GM12878 (cell line): Measurements from ENCODE around the gene THADA. TPM values are rescaled to one million over a fixed set of nuclear protein-coding genes. Genes with fewer than 3 reads are reported as not detected.

Source experiments
- ATAC-seq: fragments of 200-7000 bp; cut with Tn5 transposase; 3 replicates; pipeline ENCODE4 v1.9.1; 2020; ENCODE audit warnings: mild to moderate bottlenecking, moderate library complexity
- BruUV-seq: library from RNA; stranded (reverse); fragments of 400-500 nt; replicated peaks from 2 replicates; lab custom pipeline; 2021; lab: Mats Ljungman, UMichigan
- CTCF ChIA-PET: fragments of 300-600 bp; sonication (Branson Sonifier 250); formaldehyde crosslinking; extraction: SDS; loops from one replicate; lab custom pipeline; 2021; ENCODE audit warnings: inconsistent platforms; lab: Yijun Ruan, JAX
- POLR2A ChIA-PET: fragments of 350-600 bp; formaldehyde crosslinking; extraction: SDS; loops from one replicate; lab custom pipeline; 2021; ENCODE audit warnings: inconsistent platforms; lab: Charles Lee
- RAD21 ChIA-PET: fragments of 300-600 bp; sonication (Branson Sonifier 250); formaldehyde crosslinking; loops from one replicate; lab custom pipeline; 2023; ENCODE audit warnings: antibody characterized with exemption; ENCODE audit not compliant: unreplicated experiment; lab: Charles Lee
- SMC1A ChIA-PET: fragments of 300-600 bp; sonication (Branson Sonifier 250); formaldehyde crosslinking; loops from one replicate; lab custom pipeline; 2023; ENCODE audit not compliant: unreplicated experiment, uncharacterized antibody; lab: Charles Lee
- DNase-seq: peaks from one replicate; pipeline ENCODE4 v3.0.0-alpha.2; 2011; ENCODE audit warnings: low read depth, low spot score
- FAIRE-seq: peaks from 3 replicates; lab custom pipeline; 2011; peaks lifted over from hg19 to GRCh38; lab: Jason Lieb, UNC
- H2AFZ ChIP-seq: 2 replicates; pipeline ENCODE4 v1.6.0; 2011; ENCODE audit warnings: low read depth, low read length, control low read depth; ENCODE audit not compliant: control insufficient read depth
- H3K27ac ChIP-seq: 2 replicates; pipeline ENCODE4 v1.5.1; 2011; ENCODE audit warnings: control low read depth; ENCODE audit not compliant: control insufficient read depth, insufficient read depth
- H3K27me3 ChIP-seq, 2 experiments: replicated peaks in 1 of 2; 2 replicates each; pipeline versions ENCODE4 v1.6.0 to v1.6.1; 2011; ENCODE audit warnings: low read length in 1 of 2; ENCODE audit not compliant: control insufficient read depth in 2 of 2, insufficient read depth in 2 of 2
- H3K36me3 ChIP-seq, 2 experiments: 2 replicates each; pipeline ENCODE4 v1.5.1; 2011; ENCODE audit warnings: low read length in 1 of 2; ENCODE audit not compliant: control insufficient read depth in 2 of 2, insufficient read depth in 2 of 2
- H3K4me1 ChIP-seq: 2 replicates; pipeline ENCODE4 v1.6.1; 2011; ENCODE audit warnings: mild to moderate bottlenecking, low read length, moderate library complexity, mixed read lengths; ENCODE audit not compliant: control insufficient read depth, insufficient read depth
- H3K4me2 ChIP-seq: 2 replicates; pipeline ENCODE4 v1.6.0; 2011; ENCODE audit warnings: control low read depth; ENCODE audit not compliant: control insufficient read depth, insufficient read depth
- H3K4me3 ChIP-seq: fragments of 200-600 bp; sonication (generic); 2 replicates; pipeline ENCODE4 v1.5.1; 2016
- H3K79me2 ChIP-seq: 2 replicates; pipeline ENCODE4 v1.6.0; 2011; ENCODE audit warnings: low read length; ENCODE audit not compliant: control insufficient read depth, insufficient read depth
- H3K9ac ChIP-seq: 2 replicates; pipeline ENCODE4 v1.8.0; 2011; ENCODE audit warnings: low read length, control low read depth, mixed read lengths; ENCODE audit not compliant: control insufficient read depth, insufficient read depth
- H3K9me3 ChIP-seq: replicated peaks from 3 replicates; pipeline ENCODE4 v1.5.1; 2011; ENCODE audit warnings: mild to moderate bottlenecking, low read length; ENCODE audit not compliant: control insufficient read depth, insufficient read depth
- H4K20me1 ChIP-seq: 2 replicates; pipeline ENCODE4 v1.6.0; 2011; ENCODE audit not compliant: control insufficient read depth, insufficient read depth
- BACH1 ChIP-seq: fragments of 450-650 bp; IDR thresholded peaks from 2 replicates; pipeline ENCODE4 v1.6.1; 2017; ENCODE audit warnings: mild to moderate bottlenecking, borderline replicate concordance
- GATAD2B ChIP-seq: fragments of 450-650 bp; conservative IDR thresholded peaks from 2 replicates; pipeline ENCODE4 v1.6.1; 2017; ENCODE audit warnings: low read depth, mild to moderate bottlenecking, moderate library complexity
- HDGF ChIP-seq: fragments of 450-650 bp; IDR thresholded peaks from 2 replicates; pipeline ENCODE4 v1.6.1; 2016; ENCODE audit warnings: antibody characterized with exemption
- KLF5 ChIP-seq: fragments of 450-650 bp; IDR thresholded peaks from 2 replicates; pipeline ENCODE4 v1.6.1; 2014; ENCODE audit warnings: mild to moderate bottlenecking; ENCODE audit not compliant: partially characterized antibody
- NBN ChIP-seq: fragments of 450-650 bp; IDR thresholded peaks from 2 replicates; pipeline ENCODE4 v1.6.1; 2016
- NRF1 ChIP-seq: conservative IDR thresholded peaks from 2 replicates; pipeline ENCODE4 v1.6.1; 2011; ENCODE audit warnings: mild to moderate bottlenecking, low read depth, low read length, improper control_type of control experiment
- POLR2AphosphoS5 ChIP-seq: IDR thresholded peaks from 2 replicates; pipeline ENCODE4 v1.6.1; 2011; ENCODE audit warnings: mild to moderate bottlenecking, low read length, inconsistent platforms
- RCOR1 ChIP-seq: conservative IDR thresholded peaks from 2 replicates; pipeline ENCODE4 v1.6.1; 2012; ENCODE audit warnings: low read depth, low read length, improper control_type of control experiment
- RFX5 ChIP-seq: IDR thresholded peaks from 2 replicates; pipeline ENCODE4 v1.6.1; 2011; ENCODE audit warnings: low read depth, low read length, improper control_type of control experiment
- SMARCA5 ChIP-seq: fragments of 450-650 bp; IDR thresholded peaks from 2 replicates; pipeline ENCODE4 v1.6.1; 2017; ENCODE audit warnings: mild to moderate bottlenecking
- SREBF1 ChIP-seq: IDR thresholded peaks from 2 replicates; pipeline ENCODE4 v1.6.1; 2012; ENCODE audit warnings: mild to moderate bottlenecking, low read length
- TAF1 ChIP-seq: IDR thresholded peaks from 2 replicates; pipeline ENCODE4 v1.6.1; 2011; ENCODE audit warnings: mild to moderate bottlenecking, low read depth, low read length, borderline replicate concordance
- USF2 ChIP-seq: IDR thresholded peaks from 2 replicates; pipeline ENCODE4 v1.6.1; 2011; ENCODE audit warnings: low read depth, low read length, improper control_type of control experiment, borderline replicate concordance
- WGBS: methylation state at CpG from one replicate; pipeline ENCODE4 v1.1.6; 2016; ENCODE audit warnings: low lambda C conversion rate; ENCODE audit not compliant: insufficient replicate concordance, insufficient coverage; ENCODE audit errors: missing lambda C conversion rate; 5-methylcytosine and 5-hydroxymethylcytosine counted together
- in situ Hi-C: fragments of 300-500 bp; cut with MboI; formaldehyde crosslinking; loops from 9 replicates; pipeline ENCODE4 v1.14.3; 2018; ENCODE audit warnings: mixed read lengths
- intact Hi-C: fragments of 100-400 bp; cut with micrococcal nuclease; formaldehyde crosslinking; loops from one replicate; pipeline ENCODE4 v1.14.2; 2022; ENCODE audit not compliant: unreplicated experiment
- polyA plus RNA-seq, 11 experiments: library from polyadenylated mRNA; depleted of rRNA in 4 of 11; unstranded in 6 of 11; stranded (reverse) in 5 of 11; fragments of >200 nt; fragmentation: Nextera tagmentation in 4 of 11; fragmentation: Illumina TruSeq in 1 of 11; extraction: Ambion mirVana in 4 of 11; extraction: Trizol in 1 of 11; gene quantifications; 1 replicate in 1 of 11; 2 replicates in 10 of 11; pipeline versions ENCODE4 v1.2.1 to v1.2.3, GENCODE V29; 2011 to 2016; ENCODE audit warnings: inconsistent platforms in 2 of 11, missing spikeins in 2 of 11, low read depth in 1 of 11
- total RNA-seq, 4 experiments: library from RNA; depleted of rRNA in 3 of 4; stranded (reverse); fragments of >200 nt in 3 of 4; fragmentation: Illumina TruSeq in 1 of 4; extraction: Trizol in 1 of 4; gene quantifications; 2 replicates each; pipeline versions ENCODE4 v1.2.1 to v1.2.3, GENCODE V29; 2013 to 2021
- TF ChIP-seq, protein P1 (sequence below): fragments of 450-650 bp; formaldehyde crosslinking; IDR thresholded peaks from 2 replicates; pipeline ENCODE4 v1.4.0; 2020; ENCODE audit warnings: mild to moderate bottlenecking, moderate library complexity
- TF ChIP-seq, protein P2 (sequence below): fragments of 450-650 bp; IDR thresholded peaks from 2 replicates; pipeline ENCODE4 v1.6.1; 2017; ENCODE audit warnings: borderline replicate concordance
- TF ChIP-seq, protein P3 (sequence below): fragments of 450-650 bp; IDR thresholded peaks from 2 replicates; pipeline ENCODE4 v1.6.1; 2014; ENCODE audit warnings: mild to moderate bottlenecking

THADA gene
- total and polyA plus RNA-seq, 10 of the 15 experiments (the other 5 are each of a cell fraction or from before 2014, with no cell fraction given), result 14.6 to 33.2 (median 23.2) TPM

DNA sequence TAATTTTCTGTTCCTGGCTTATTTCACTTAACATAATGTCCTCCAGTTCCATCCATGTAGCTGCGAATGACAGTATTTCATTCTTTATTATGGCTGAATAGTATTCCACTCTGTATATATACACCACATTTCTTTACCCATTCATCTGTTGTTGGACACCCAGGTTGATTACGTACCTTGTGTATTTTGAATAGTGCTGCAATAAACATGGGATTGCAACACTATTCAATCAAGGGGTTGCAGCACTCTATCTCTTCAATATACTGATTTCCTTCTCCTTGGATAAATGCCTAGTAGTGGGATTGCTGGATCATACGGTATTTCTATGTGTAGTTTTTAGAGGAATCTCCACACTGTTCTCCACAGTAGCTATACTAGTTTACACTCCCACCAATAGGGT, 61.3 kb downstream of the THADA start:
- in situ Hi-C loops (no loop called here), intact Hi-C loops (no loop called here)
- no peak for ATAC-seq
- Histone ChIP-seq H3K4me2 (no peak overlapping the region), H3K9me3 (no peaks in the 10 kb centered on the region), H3K36me3 (no peaks in the 10 kb centered on the region; a peak in 1 of 4 replicates), H3K4me1 (no peaks in the 10 kb centered on the region), H3K27me3 (no peaks in the 10 kb centered on the region), H4K20me1 (no peaks in the 10 kb centered on the region), H2AFZ (no peak overlapping the region), H3K79me2 (no peaks in the 10 kb centered on the region), H3K27ac (no peak overlapping the region), H3K4me3 (no peak overlapping the region), H3K9ac (no peak overlapping the region)
- CTCF ChIA-PET, result interaction anchor here (1.3 kb wide), 1 partner anchor 587 kb away, joined by 3 read pairs; no protein-coding TSS in a partner anchor
- no peak for FAIRE-seq
- SMC1A ChIA-PET, result interaction anchor here (1.2 kb wide), 2 partner anchors 25 to 50 kb away, joined by 5 read pairs; no protein-coding TSS in a partner anchor
- RAD21 ChIA-PET, result interaction anchor here (0.6 to 1.2 kb wide), 3 partner anchors 50 to 305 kb away, joined by 3 to 4 read pairs (median 3); no protein-coding TSS in a partner anchor
- no peak for TF ChIP-seq RCOR1
- no peak for TF ChIP-seq KLF5
- TF ChIP-seq, protein P1, sequence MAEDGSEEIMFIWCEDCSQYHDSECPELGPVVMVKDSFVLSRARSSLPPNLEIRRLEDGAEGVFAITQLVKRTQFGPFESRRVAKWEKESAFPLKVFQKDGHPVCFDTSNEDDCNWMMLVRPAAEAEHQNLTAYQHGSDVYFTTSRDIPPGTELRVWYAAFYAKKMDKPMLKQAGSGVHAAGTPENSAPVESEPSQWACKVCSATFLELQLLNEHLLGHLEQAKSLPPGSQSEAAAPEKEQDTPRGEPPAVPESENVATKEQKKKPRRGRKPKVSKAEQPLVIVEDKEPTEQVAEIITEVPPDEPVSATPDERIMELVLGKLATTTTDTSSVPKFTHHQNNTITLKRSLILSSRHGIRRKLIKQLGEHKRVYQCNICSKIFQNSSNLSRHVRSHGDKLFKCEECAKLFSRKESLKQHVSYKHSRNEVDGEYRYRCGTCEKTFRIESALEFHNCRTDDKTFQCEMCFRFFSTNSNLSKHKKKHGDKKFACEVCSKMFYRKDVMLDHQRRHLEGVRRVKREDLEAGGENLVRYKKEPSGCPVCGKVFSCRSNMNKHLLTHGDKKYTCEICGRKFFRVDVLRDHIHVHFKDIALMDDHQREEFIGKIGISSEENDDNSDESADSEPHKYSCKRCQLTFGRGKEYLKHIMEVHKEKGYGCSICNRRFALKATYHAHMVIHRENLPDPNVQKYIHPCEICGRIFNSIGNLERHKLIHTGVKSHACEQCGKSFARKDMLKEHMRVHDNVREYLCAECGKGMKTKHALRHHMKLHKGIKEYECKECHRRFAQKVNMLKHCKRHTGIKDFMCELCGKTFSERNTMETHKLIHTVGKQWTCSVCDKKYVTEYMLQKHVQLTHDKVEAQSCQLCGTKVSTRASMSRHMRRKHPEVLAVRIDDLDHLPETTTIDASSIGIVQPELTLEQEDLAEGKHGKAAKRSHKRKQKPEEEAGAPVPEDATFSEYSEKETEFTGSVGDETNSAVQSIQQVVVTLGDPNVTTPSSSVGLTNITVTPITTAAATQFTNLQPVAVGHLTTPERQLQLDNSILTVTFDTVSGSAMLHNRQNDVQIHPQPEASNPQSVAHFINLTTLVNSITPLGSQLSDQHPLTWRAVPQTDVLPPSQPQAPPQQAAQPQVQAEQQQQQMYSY (CRISPR knock-in tag), result no peak
- TF ChIP-seq POLR2AphosphoS5, result no peak
- no peak for TF ChIP-seq NRF1
- no peak for TF ChIP-seq BACH1
- no peak for TF ChIP-seq HDGF
- TF ChIP-seq RFX5, result no peak
- no peak for TF ChIP-seq SMARCA5
- TF ChIP-seq, protein P2, sequence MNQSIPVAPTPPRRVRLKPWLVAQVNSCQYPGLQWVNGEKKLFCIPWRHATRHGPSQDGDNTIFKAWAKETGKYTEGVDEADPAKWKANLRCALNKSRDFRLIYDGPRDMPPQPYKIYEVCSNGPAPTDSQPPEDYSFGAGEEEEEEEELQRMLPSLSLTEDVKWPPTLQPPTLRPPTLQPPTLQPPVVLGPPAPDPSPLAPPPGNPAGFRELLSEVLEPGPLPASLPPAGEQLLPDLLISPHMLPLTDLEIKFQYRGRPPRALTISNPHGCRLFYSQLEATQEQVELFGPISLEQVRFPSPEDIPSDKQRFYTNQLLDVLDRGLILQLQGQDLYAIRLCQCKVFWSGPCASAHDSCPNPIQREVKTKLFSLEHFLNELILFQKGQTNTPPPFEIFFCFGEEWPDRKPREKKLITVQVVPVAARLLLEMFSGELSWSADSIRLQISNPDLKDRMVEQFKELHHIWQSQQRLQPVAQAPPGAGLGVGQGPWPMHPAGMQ, result no peak
- TF ChIP-seq SREBF1, result no peak
- TF ChIP-seq, protein P3, sequence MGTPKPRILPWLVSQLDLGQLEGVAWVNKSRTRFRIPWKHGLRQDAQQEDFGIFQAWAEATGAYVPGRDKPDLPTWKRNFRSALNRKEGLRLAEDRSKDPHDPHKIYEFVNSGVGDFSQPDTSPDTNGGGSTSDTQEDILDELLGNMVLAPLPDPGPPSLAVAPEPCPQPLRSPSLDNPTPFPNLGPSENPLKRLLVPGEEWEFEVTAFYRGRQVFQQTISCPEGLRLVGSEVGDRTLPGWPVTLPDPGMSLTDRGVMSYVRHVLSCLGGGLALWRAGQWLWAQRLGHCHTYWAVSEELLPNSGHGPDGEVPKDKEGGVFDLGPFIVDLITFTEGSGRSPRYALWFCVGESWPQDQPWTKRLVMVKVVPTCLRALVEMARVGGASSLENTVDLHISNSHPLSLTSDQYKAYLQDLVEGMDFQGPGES, result no peak
- no peak for TF ChIP-seq NBN
- TF ChIP-seq USF2, result no peak
- no peak for TF ChIP-seq TAF1
- TF ChIP-seq GATAD2B, result no peak
- POLR2A ChIA-PET, result no interaction called here
- WGBS, result 100% methylated on average over 3 of the region's 3 CpGs
- no TSS peak for BruUV-seq
- no peak for DNase-seq
